ENCODE results near the gene OTOF.

DNA sequence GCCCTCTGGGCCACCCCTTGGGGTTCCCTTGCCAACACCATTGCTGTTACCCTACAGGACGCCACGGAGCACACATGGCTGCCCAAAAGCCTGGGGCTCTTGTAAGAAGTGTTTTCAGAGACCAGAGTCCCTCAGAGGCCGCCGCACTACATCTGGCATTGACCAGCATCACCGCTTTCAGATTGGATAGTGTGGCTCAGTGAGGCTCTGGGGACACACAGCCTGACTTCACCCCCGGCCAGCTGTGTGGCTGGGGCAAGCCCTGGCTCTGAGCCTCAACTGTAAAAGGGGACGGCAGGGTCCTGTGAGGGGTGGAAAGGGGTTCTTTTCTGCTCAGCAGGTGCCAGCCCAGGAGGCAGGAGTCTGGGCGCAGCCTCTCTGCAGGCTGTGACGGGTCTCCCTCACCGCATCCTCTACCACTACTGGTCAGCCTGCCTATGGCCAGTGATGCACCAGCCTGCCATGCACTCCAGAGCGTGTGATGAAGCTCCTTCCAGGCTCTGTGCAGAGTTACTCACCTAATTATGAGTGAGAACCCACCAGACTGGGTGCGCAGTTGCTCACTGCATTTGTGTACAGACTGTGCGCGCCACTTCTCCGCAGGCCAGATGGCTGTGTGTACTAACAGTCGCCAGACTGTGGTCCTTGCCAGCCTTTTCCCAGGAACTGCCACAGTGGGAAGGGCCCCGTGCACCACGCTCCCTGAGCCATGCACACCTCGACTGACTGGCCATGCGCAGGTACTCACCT lies 10.7 kb upstream of the OTOF start:
- TF ChIP-seq EP300 (IDR thresholded peaks at IDR 0.05; ENCODE audit: borderline replicate concordance in 1 of 2, low read depth in 1 of 2, low read length in 1 of 2): no peak
- TF ChIP-seq, protein P1, sequence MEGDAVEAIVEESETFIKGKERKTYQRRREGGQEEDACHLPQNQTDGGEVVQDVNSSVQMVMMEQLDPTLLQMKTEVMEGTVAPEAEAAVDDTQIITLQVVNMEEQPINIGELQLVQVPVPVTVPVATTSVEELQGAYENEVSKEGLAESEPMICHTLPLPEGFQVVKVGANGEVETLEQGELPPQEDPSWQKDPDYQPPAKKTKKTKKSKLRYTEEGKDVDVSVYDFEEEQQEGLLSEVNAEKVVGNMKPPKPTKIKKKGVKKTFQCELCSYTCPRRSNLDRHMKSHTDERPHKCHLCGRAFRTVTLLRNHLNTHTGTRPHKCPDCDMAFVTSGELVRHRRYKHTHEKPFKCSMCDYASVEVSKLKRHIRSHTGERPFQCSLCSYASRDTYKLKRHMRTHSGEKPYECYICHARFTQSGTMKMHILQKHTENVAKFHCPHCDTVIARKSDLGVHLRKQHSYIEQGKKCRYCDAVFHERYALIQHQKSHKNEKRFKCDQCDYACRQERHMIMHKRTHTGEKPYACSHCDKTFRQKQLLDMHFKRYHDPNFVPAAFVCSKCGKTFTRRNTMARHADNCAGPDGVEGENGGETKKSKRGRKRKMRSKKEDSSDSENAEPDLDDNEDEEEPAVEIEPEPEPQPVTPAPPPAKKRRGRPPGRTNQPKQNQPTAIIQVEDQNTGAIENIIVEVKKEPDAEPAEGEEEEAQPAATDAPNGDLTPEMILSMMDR (IDR thresholded peaks at IDR 0.05): no peak
- TF ChIP-seq JUND (IDR thresholded peaks at IDR 0.05): no peak
- no peak for TF ChIP-seq POLR2AphosphoS5 (IDR thresholded peaks at IDR 0.05; ENCODE audit: low read depth, low read length)
- TF ChIP-seq, protein P2, sequence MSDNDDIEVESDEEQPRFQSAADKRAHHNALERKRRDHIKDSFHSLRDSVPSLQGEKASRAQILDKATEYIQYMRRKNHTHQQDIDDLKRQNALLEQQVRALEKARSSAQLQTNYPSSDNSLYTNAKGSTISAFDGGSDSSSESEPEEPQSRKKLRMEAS (IDR thresholded peaks at IDR 0.05; ENCODE audit: low read depth): no peak
- TF ChIP-seq, protein P3, sequence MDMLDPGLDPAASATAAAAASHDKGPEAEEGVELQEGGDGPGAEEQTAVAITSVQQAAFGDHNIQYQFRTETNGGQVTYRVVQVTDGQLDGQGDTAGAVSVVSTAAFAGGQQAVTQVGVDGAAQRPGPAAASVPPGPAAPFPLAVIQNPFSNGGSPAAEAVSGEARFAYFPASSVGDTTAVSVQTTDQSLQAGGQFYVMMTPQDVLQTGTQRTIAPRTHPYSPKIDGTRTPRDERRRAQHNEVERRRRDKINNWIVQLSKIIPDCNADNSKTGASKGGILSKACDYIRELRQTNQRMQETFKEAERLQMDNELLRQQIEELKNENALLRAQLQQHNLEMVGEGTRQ (IDR thresholded peaks at IDR 0.05; ENCODE audit: borderline replicate concordance, low read depth, low read length): no peak
- TF ChIP-seq NRF1 (IDR thresholded peaks at IDR 0.05; ENCODE audit: low read depth, low read length): no peak
- no peak for TF ChIP-seq EZH2phosphoT487 (IDR thresholded peaks at IDR 0.05; ENCODE audit: borderline replicate concordance, low read depth)

Measured in SK-N-SH (cell line).